CD4-positive, alpha-beta T cell treated with Interferon gamma for 1 hour (primary cell): Measurements from ENCODE around the gene PRKCG.
"Not testable (repeated sequence)": the region's sequence is repeated elsewhere in the genome, so short reads cannot be mapped to it uniquely, and the experiment has no call there.

ENCODE experiments used
- DNase-seq: peaks from one replicate; pipeline ENCODE4 v3.0.0-alpha.2; 2020

The PRKCG gene

GRCh38 chr19:53881482-53882390, at the start of gene PRKCG:
Gene PRKCG (plus strand): TSS chr19:53882197. CDS start chr19:53882495, 298 bp downstream.
- peak; percentile 71 for DNase-seq

GRCh38 chr19:53832861-53833260, 49.1 kb upstream of the PRKCG start:
- DNase-seq = not testable (repeated sequence)

GRCh38 chr19:53838446-53838845, 43.6 kb upstream of the PRKCG start:
- not testable (repeated sequence) for DNase-seq

- not testable (repeated sequence) for DNase-seq
Observed at GRCh38 chr19:53840241-53840640, 41.8 kb upstream of the PRKCG start.

- peak; percentile 25 for DNase-seq
Observed at GRCh38 chr19:53840914-53841313, 41.1 kb upstream of the PRKCG start.

GRCh38 chr19:53844849-53845246, 37.1 kb upstream of the PRKCG start:
- DNase-seq = peak; percentile 33

- DNase-seq = no peak
Observed at GRCh38 chr19:53847555-53847954, 34.4 kb upstream of the PRKCG start.

- peak; percentile 9 for DNase-seq
Observed at GRCh38 chr19:53849237-53849676, 32.7 kb upstream of the PRKCG start.

- DNase-seq = no peak
Observed at GRCh38 chr19:53853707-53854106, 28.3 kb upstream of the PRKCG start.

- no peak for DNase-seq
Observed at GRCh38 chr19:53864308-53864836, 17.6 kb upstream of the PRKCG start.

- DNase-seq = no peak
Observed at GRCh38 chr19:53865523-53865917, 16.5 kb upstream of the PRKCG start.

GRCh38 chr19:53865918-53866864, 15.8 kb upstream of the PRKCG start:
- peak; percentile 86 for DNase-seq

- no peak for DNase-seq
Observed at GRCh38 chr19:53866865-53867224, 15.2 kb upstream of the PRKCG start.

GRCh38 chr19:53867225-53868090, 14.5 kb upstream of the PRKCG start, which contains the start of gene MYADM:
Gene MYADM (plus strand): TSS chr19:53867883. CDS start chr19:53873530, 5,647 bp downstream.
- peak; percentile 100 for DNase-seq

- peak; percentile 63 for DNase-seq
Observed at GRCh38 chr19:53868091-53868891, 13.7 kb upstream of the PRKCG start.

- DNase-seq = peak; percentile 95
Observed at GRCh38 chr19:53868892-53869804, 12.8 kb upstream of the PRKCG start.

GRCh38 chr19:53869805-53870484, 12.1 kb upstream of the PRKCG start:
- DNase-seq = not testable (repeated sequence)

- DNase-seq = peak; percentile 64
Observed at GRCh38 chr19:53870485-53870844, 11.5 kb upstream of the PRKCG start.

GRCh38 chr19:53871454-53871853, 10.5 kb upstream of the PRKCG start:
- DNase-seq = peak; percentile 48
